GM12878 (cell line): Measurements from ENCODE around the gene MRM3. TPM values are rescaled to one million over a fixed set of nuclear protein-coding genes. Genes with fewer than 3 reads are reported as not detected.

Experiments
- ATAC-seq: fragments of 200-7000 bp; cut with Tn5 transposase; 3 replicates; pipeline ENCODE4 v1.9.1; 2020; ENCODE audit warnings: mild to moderate bottlenecking, moderate library complexity
- BruUV-seq: library from RNA; stranded (reverse); fragments of 400-500 nt; replicated peaks from 2 replicates; lab custom pipeline; 2021; lab: Mats Ljungman, UMichigan
- CTCF ChIA-PET: fragments of 300-600 bp; sonication (Branson Sonifier 250); formaldehyde crosslinking; extraction: SDS; loops from one replicate; lab custom pipeline; 2021; ENCODE audit warnings: inconsistent platforms; lab: Yijun Ruan, JAX
- POLR2A ChIA-PET: fragments of 350-600 bp; formaldehyde crosslinking; extraction: SDS; loops from one replicate; lab custom pipeline; 2021; ENCODE audit warnings: inconsistent platforms; lab: Charles Lee
- RAD21 ChIA-PET: fragments of 300-600 bp; sonication (Branson Sonifier 250); formaldehyde crosslinking; loops from one replicate; lab custom pipeline; 2023; ENCODE audit warnings: antibody characterized with exemption; ENCODE audit not compliant: unreplicated experiment; lab: Charles Lee
- SMC1A ChIA-PET: fragments of 300-600 bp; sonication (Branson Sonifier 250); formaldehyde crosslinking; loops from one replicate; lab custom pipeline; 2023; ENCODE audit not compliant: unreplicated experiment, uncharacterized antibody; lab: Charles Lee
- DNase-seq: peaks from one replicate; pipeline ENCODE4 v3.0.0-alpha.2; 2011; ENCODE audit warnings: low read depth, low spot score
- FAIRE-seq: peaks from 3 replicates; lab custom pipeline; 2011; peaks lifted over from hg19 to GRCh38; lab: Jason Lieb, UNC
- H2AFZ ChIP-seq: 2 replicates; pipeline ENCODE4 v1.6.0; 2011; ENCODE audit warnings: low read depth, low read length, control low read depth; ENCODE audit not compliant: control insufficient read depth
- H3K27ac ChIP-seq: 2 replicates; pipeline ENCODE4 v1.5.1; 2011; ENCODE audit warnings: control low read depth; ENCODE audit not compliant: control insufficient read depth, insufficient read depth
- H3K27me3 ChIP-seq, 2 experiments: replicated peaks in 1 of 2; 2 replicates each; pipeline versions ENCODE4 v1.6.0 to v1.6.1; 2011; ENCODE audit warnings: low read length in 1 of 2; ENCODE audit not compliant: control insufficient read depth in 2 of 2, insufficient read depth in 2 of 2
- H3K36me3 ChIP-seq, 2 experiments: 2 replicates each; pipeline ENCODE4 v1.5.1; 2011; ENCODE audit warnings: low read length in 1 of 2; ENCODE audit not compliant: control insufficient read depth in 2 of 2, insufficient read depth in 2 of 2
- H3K4me1 ChIP-seq: 2 replicates; pipeline ENCODE4 v1.6.1; 2011; ENCODE audit warnings: mild to moderate bottlenecking, low read length, moderate library complexity, mixed read lengths; ENCODE audit not compliant: control insufficient read depth, insufficient read depth
- H3K4me2 ChIP-seq: 2 replicates; pipeline ENCODE4 v1.6.0; 2011; ENCODE audit warnings: control low read depth; ENCODE audit not compliant: control insufficient read depth, insufficient read depth
- H3K4me3 ChIP-seq: fragments of 200-600 bp; sonication (generic); 2 replicates; pipeline ENCODE4 v1.5.1; 2016
- H3K79me2 ChIP-seq: 2 replicates; pipeline ENCODE4 v1.6.0; 2011; ENCODE audit warnings: low read length; ENCODE audit not compliant: control insufficient read depth, insufficient read depth
- H3K9ac ChIP-seq: 2 replicates; pipeline ENCODE4 v1.8.0; 2011; ENCODE audit warnings: low read length, control low read depth, mixed read lengths; ENCODE audit not compliant: control insufficient read depth, insufficient read depth
- H3K9me3 ChIP-seq: replicated peaks from 3 replicates; pipeline ENCODE4 v1.5.1; 2011; ENCODE audit warnings: mild to moderate bottlenecking, low read length; ENCODE audit not compliant: control insufficient read depth, insufficient read depth
- H4K20me1 ChIP-seq: 2 replicates; pipeline ENCODE4 v1.6.0; 2011; ENCODE audit not compliant: control insufficient read depth, insufficient read depth
- CHD1 ChIP-seq: IDR thresholded peaks from 2 replicates; pipeline ENCODE4 v1.6.1; 2012; ENCODE audit warnings: low read depth, low read length, improper control_type of control experiment
- CREM ChIP-seq: IDR thresholded peaks from 2 replicates; pipeline ENCODE4 v1.6.1; 2014; ENCODE audit warnings: antibody characterized with exemption, low read depth
- EED ChIP-seq: sonication (generic); IDR thresholded peaks from 2 replicates; pipeline ENCODE4 v1.6.1; 2016; ENCODE audit warnings: antibody characterized with exemption, low read depth
- ESRRA ChIP-seq: IDR thresholded peaks from 2 replicates; pipeline ENCODE4 v1.6.1; 2012; ENCODE audit warnings: mild to moderate bottlenecking, low read length, improper control_type of control experiment
- HDAC2 ChIP-seq: fragments of 200-600 bp; sonication (generic); IDR thresholded peaks from 2 replicates; pipeline ENCODE4 v1.6.1; 2017
- IKZF2 ChIP-seq, 2 experiments: fragments of 450-650 bp; IDR thresholded peaks; 2 replicates each; pipeline ENCODE4 v1.6.1; 2017; ENCODE audit warnings: mild to moderate bottlenecking in 2 of 2, moderate library complexity in 2 of 2
- KLF5 ChIP-seq: fragments of 450-650 bp; IDR thresholded peaks from 2 replicates; pipeline ENCODE4 v1.6.1; 2014; ENCODE audit warnings: mild to moderate bottlenecking; ENCODE audit not compliant: partially characterized antibody
- PBX3 ChIP-seq: IDR thresholded peaks from 2 replicates; pipeline ENCODE4 v1.6.1; 2011; ENCODE audit warnings: mild to moderate bottlenecking, low read depth, low read length, moderate library complexity; ENCODE audit not compliant: insufficient replicate concordance
- STAT1 ChIP-seq: fragments of 450-650 bp; conservative IDR thresholded peaks from 2 replicates; pipeline ENCODE4 v1.6.1; 2014; ENCODE audit warnings: antibody characterized with exemption, mild to moderate bottlenecking
- SUPT20H ChIP-seq: IDR thresholded peaks from 2 replicates; pipeline ENCODE4 v1.6.1; 2011; ENCODE audit warnings: low read depth, mild to moderate bottlenecking, low read length, moderate library complexity, borderline replicate concordance; ENCODE audit not compliant: control insufficient read depth
- TAF1 ChIP-seq: IDR thresholded peaks from 2 replicates; pipeline ENCODE4 v1.6.1; 2011; ENCODE audit warnings: mild to moderate bottlenecking, low read depth, low read length, borderline replicate concordance
- WGBS: methylation state at CpG from one replicate; pipeline ENCODE4 v1.1.6; 2016; ENCODE audit warnings: low lambda C conversion rate; ENCODE audit not compliant: insufficient replicate concordance, insufficient coverage; ENCODE audit errors: missing lambda C conversion rate; 5-methylcytosine and 5-hydroxymethylcytosine counted together
- in situ Hi-C: fragments of 300-500 bp; cut with MboI; formaldehyde crosslinking; loops from 9 replicates; pipeline ENCODE4 v1.14.3; 2018; ENCODE audit warnings: mixed read lengths
- intact Hi-C: fragments of 100-400 bp; cut with micrococcal nuclease; formaldehyde crosslinking; loops from one replicate; pipeline ENCODE4 v1.14.2; 2022; ENCODE audit not compliant: unreplicated experiment
- polyA plus RNA-seq, 11 experiments: library from polyadenylated mRNA; depleted of rRNA in 4 of 11; unstranded in 6 of 11; stranded (reverse) in 5 of 11; fragments of >200 nt; fragmentation: Nextera tagmentation in 4 of 11; fragmentation: Illumina TruSeq in 1 of 11; extraction: Ambion mirVana in 4 of 11; extraction: Trizol in 1 of 11; gene quantifications; 1 replicate in 1 of 11; 2 replicates in 10 of 11; pipeline versions ENCODE4 v1.2.1 to v1.2.3, GENCODE V29; 2011 to 2016; ENCODE audit warnings: inconsistent platforms in 2 of 11, missing spikeins in 2 of 11, low read depth in 1 of 11
- total RNA-seq, 4 experiments: library from RNA; depleted of rRNA in 3 of 4; stranded (reverse); fragments of >200 nt in 3 of 4; fragmentation: Illumina TruSeq in 1 of 4; extraction: Trizol in 1 of 4; gene quantifications; 2 replicates each; pipeline versions ENCODE4 v1.2.1 to v1.2.3, GENCODE V29; 2013 to 2021
- TF ChIP-seq, protein P1 (sequence below): fragments of 450-650 bp; formaldehyde crosslinking; IDR thresholded peaks from 2 replicates; pipeline ENCODE4 v1.4.0; 2020; ENCODE audit warnings: mild to moderate bottlenecking, moderate library complexity

Gene MRM3
- total and polyA plus RNA-seq, 10 of the 15 experiments (the other 5 are each of a cell fraction or from before 2014, with no cell fraction given) = 2.3 to 48.9 (median 26.6) TPM

GRCh38 chr17:834136-834535, 52.0 kb downstream of the MRM3 start:
- Histone ChIP-seq H3K9ac (no peak overlapping the region), H3K4me1 (no peaks in the 10 kb centered on the region), H3K4me3 (no peak overlapping the region), H2AFZ (no peak overlapping the region), H3K27me3 (no peaks in the 10 kb centered on the region), H4K20me1 (no peaks in the 10 kb centered on the region), H3K79me2 (no peaks in the 10 kb centered on the region), H3K4me2 (no peak overlapping the region), H3K9me3 (no peaks in the 10 kb centered on the region; the same call in 2 of the 3 replicates), H3K36me3 (no peaks in the 10 kb centered on the region), H3K27ac (no peak overlapping the region)
- 45% methylated on average over 6 of the region's 6 CpGs for WGBS
- TF ChIP-seq CREM (no peak), ESRRA (no peak)
- in situ Hi-C loops = no loop called here
- ChIA-PET RAD21 (interaction anchor here (0.6 kb wide), 1 partner anchor 63 kb away, joined by 3 read pairs; no protein-coding TSS in a partner anchor), SMC1A (no interaction called here), CTCF (no interaction called here), POLR2A (no interaction called here)
- DNase-seq (no peak), FAIRE-seq (no peak), ATAC-seq (no peak)
- intact Hi-C loops = no loop called here
- BruUV-seq = no TSS peak

GRCh38 chr17:835263-835662, 53.1 kb downstream of the MRM3 start:
- Histone ChIP-seq H3K4me2 (no peak overlapping the region), H3K79me2 (no peaks in the 10 kb centered on the region), H3K27me3 (no peaks in the 10 kb centered on the region), H3K9me3 (no peaks in the 10 kb centered on the region; the same call in 2 of the 3 replicates), H3K36me3 (no peaks in the 10 kb centered on the region), H3K9ac (no peak overlapping the region), H3K27ac (no peak overlapping the region), H3K4me1 (no peaks in the 10 kb centered on the region), H2AFZ (no peak overlapping the region), H3K4me3 (no peak overlapping the region), H4K20me1 (no peaks in the 10 kb centered on the region)
- SMC1A ChIA-PET = no interaction called here
- intact Hi-C loops (no loop called here), in situ Hi-C loops (no loop called here)
- FAIRE-seq = no peak
- POLR2A ChIA-PET = no interaction called here
- CTCF ChIA-PET = no interaction called here
- no peak for ATAC-seq
- no peak for DNase-seq
- no TSS peak for BruUV-seq
- RAD21 ChIA-PET = no interaction called here
- WGBS = 61% methylated on average over 7 of the region's 9 CpGs
- no peak for TF ChIP-seq IKZF2 (IDR thresholded peaks at IDR 0.05)
- no peak for TF ChIP-seq CHD1
- TF ChIP-seq EED = no peak
- no peak for TF ChIP-seq SUPT20H
- TF ChIP-seq, protein P1, sequence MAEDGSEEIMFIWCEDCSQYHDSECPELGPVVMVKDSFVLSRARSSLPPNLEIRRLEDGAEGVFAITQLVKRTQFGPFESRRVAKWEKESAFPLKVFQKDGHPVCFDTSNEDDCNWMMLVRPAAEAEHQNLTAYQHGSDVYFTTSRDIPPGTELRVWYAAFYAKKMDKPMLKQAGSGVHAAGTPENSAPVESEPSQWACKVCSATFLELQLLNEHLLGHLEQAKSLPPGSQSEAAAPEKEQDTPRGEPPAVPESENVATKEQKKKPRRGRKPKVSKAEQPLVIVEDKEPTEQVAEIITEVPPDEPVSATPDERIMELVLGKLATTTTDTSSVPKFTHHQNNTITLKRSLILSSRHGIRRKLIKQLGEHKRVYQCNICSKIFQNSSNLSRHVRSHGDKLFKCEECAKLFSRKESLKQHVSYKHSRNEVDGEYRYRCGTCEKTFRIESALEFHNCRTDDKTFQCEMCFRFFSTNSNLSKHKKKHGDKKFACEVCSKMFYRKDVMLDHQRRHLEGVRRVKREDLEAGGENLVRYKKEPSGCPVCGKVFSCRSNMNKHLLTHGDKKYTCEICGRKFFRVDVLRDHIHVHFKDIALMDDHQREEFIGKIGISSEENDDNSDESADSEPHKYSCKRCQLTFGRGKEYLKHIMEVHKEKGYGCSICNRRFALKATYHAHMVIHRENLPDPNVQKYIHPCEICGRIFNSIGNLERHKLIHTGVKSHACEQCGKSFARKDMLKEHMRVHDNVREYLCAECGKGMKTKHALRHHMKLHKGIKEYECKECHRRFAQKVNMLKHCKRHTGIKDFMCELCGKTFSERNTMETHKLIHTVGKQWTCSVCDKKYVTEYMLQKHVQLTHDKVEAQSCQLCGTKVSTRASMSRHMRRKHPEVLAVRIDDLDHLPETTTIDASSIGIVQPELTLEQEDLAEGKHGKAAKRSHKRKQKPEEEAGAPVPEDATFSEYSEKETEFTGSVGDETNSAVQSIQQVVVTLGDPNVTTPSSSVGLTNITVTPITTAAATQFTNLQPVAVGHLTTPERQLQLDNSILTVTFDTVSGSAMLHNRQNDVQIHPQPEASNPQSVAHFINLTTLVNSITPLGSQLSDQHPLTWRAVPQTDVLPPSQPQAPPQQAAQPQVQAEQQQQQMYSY (CRISPR knock-in tag) = no peak
- TF ChIP-seq KLF5 = no peak
- TF ChIP-seq STAT1 = no peak
- no peak for TF ChIP-seq PBX3
- TF ChIP-seq TAF1 = no peak
- TF ChIP-seq HDAC2 = no peak
